ENCODE data around the gene TSPAN4.

DNA sequence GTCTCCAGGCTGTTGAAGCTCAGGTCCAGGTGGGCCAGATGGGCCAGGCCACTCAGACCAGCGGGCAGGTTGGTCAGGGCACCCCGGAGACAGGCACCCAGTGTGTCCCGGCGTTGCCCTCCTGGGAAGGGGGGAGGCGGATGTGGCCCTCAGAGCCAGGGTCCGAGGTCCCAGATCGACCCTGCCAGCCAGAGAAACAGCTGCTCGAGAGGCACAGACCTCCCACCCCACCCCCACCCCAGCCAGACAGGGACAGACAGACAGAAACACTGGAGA lies 39.2 kb upstream of the TSPAN4 start:
- no peak for TF ChIP-seq ZNF274 (IDR thresholded peaks at IDR 0.05; ENCODE audit: low read depth, low read length)
- no peak for TF ChIP-seq YY1 (IDR thresholded peaks at IDR 0.05; ENCODE audit: insufficient read depth, insufficient read length)
- TF ChIP-seq SUZ12 (IDR thresholded peaks at IDR 0.05; ENCODE audit: extremely low read depth, insufficient read depth, insufficient read length) = no peak

All from NT2/D1 (cell line).